SK-N-SH (cell line): ENCODE data around the gene DPF3. TPM values are rescaled to one million over a fixed set of nuclear protein-coding genes. Genes with fewer than 3 reads are reported as not detected.

ENCODE experiments used
- CTCF ChIA-PET: fragments of 300-600, 350-600 bp; formaldehyde crosslinking; extraction: SDS; loops from one replicate; lab custom pipeline; 2021; lab: Yijun Ruan, JAX
- POLR2A ChIA-PET: fragments of 350-600 bp; sonication (Branson Sonifier 250); formaldehyde crosslinking; extraction: SDS; loops from one replicate; lab custom pipeline; 2020; ENCODE audit warnings: antibody characterized with exemption, inconsistent platforms; lab: Yijun Ruan, JAX
- DNase-seq: peaks from one replicate; pipeline ENCODE4 v3.0.0; 2012
- H2AFZ ChIP-seq: fragments of 200-600 bp; sonication (generic); 2 replicates; pipeline ENCODE4 v1.8.1; 2016; ENCODE audit warnings: antibody characterized with exemption, mild to moderate bottlenecking, low read depth
- H3F3A ChIP-seq: fragments of 200-600 bp; sonication (generic); replicated peaks from 2 replicates; pipeline ENCODE3; 2016; ENCODE audit warnings: antibody characterized with exemption, mild to moderate bottlenecking; ENCODE audit not compliant: insufficient read depth
- H3K27ac ChIP-seq, 2 experiments: fragments of 200-500 bp in 1 of 2; fragments of 200-600 bp in 1 of 2; sonication (Bioruptor generic) in 1 of 2; sonication (generic), shearing (Covaris generic) in 1 of 2; 2 replicates each; pipeline versions ENCODE4 v1.5.1 to v1.6.1; 2014 to 2016; ENCODE audit warnings: low read depth in 2 of 2, inconsistent platforms in 1 of 2, low read length in 1 of 2, mild to moderate bottlenecking in 1 of 2, mixed read lengths in 1 of 2
- H3K27me3 ChIP-seq: fragments of 200-600 bp; sonication (generic), shearing (Covaris generic); 2 replicates; pipeline ENCODE4 v1.6.1; 2016; ENCODE audit warnings: mixed run types; ENCODE audit not compliant: insufficient read depth
- H3K36me3 ChIP-seq, 2 experiments: fragments of 200-500 bp in 1 of 2; fragments of 200-600 bp in 1 of 2; sonication (Bioruptor generic) in 1 of 2; sonication (generic) in 1 of 2; replicated peaks in 1 of 2; 2 replicates each; pipeline versions ENCODE3 to v1.5.1; 2014 to 2016; ENCODE audit warnings: low read length in 1 of 2, mild to moderate bottlenecking in 1 of 2; ENCODE audit not compliant: insufficient read depth in 2 of 2, control insufficient read depth in 1 of 2
- H3K4me1 ChIP-seq, 2 experiments: fragments of 200-500 bp in 1 of 2; fragments of 200-600 bp in 1 of 2; sonication (Bioruptor generic) in 1 of 2; sonication (generic), shearing (Covaris generic) in 1 of 2; 2 replicates each; pipeline versions ENCODE4 v1.5.1 to v1.6.1; 2014 to 2016; ENCODE audit warnings: low read depth in 1 of 2, low read length in 1 of 2, mixed run types in 1 of 2; ENCODE audit not compliant: insufficient read depth in 2 of 2, control insufficient read depth in 1 of 2
- H3K4me2 ChIP-seq: fragments of 200-600 bp; sonication (generic), shearing (Covaris generic); 2 replicates; pipeline ENCODE4 v1.6.1; 2017; ENCODE audit warnings: mixed run types
- H3K4me3 ChIP-seq, 2 experiments: fragments of 200-500 bp in 1 of 2; fragments of 200-600 bp in 1 of 2; sonication (Bioruptor generic) in 1 of 2; sonication (generic), shearing (Covaris generic) in 1 of 2; 2 replicates each; pipeline versions ENCODE4 v1.5.1 to v1.8.1; 2014 to 2016; ENCODE audit warnings: low read depth in 2 of 2, inconsistent platforms in 1 of 2, low read length in 1 of 2, mild to moderate bottlenecking in 1 of 2, mixed read lengths in 1 of 2, moderate library complexity in 1 of 2
- H3K79me2 ChIP-seq: fragments of 200-600 bp; sonication (generic); 2 replicates; pipeline ENCODE4 v1.8.1; 2017; ENCODE audit warnings: mild to moderate bottlenecking; ENCODE audit not compliant: insufficient read depth
- H3K9ac ChIP-seq: fragments of 200-600 bp; sonication (generic); 2 replicates; pipeline ENCODE4 v1.6.1; 2017; ENCODE audit warnings: mixed run types
- H3K9me2 ChIP-seq: fragments of 200-600 bp; sonication (generic); 2 replicates; pipeline ENCODE4 v1.6.1; 2017; ENCODE audit warnings: mixed run types
- H3K9me3 ChIP-seq: fragments of 200-600 bp; sonication (generic); 2 replicates; pipeline ENCODE4 v1.6.1; 2017; ENCODE audit warnings: mixed run types, mild to moderate bottlenecking, moderate library complexity
- H4K20me1 ChIP-seq: fragments of 200-600 bp; sonication (generic); 2 replicates; pipeline ENCODE4 v1.6.1; 2017; ENCODE audit warnings: mild to moderate bottlenecking, mixed run types; ENCODE audit not compliant: insufficient read depth
- EZH2phosphoT487 ChIP-seq: fragments of 200-600 bp; sonication (generic); IDR thresholded peaks from 2 replicates; pipeline ENCODE4 v1.6.1; 2017; ENCODE audit warnings: low read depth, mixed run types, mild to moderate bottlenecking, antibody characterized with exemption, moderate library complexity, borderline replicate concordance
- MXI1 ChIP-seq: IDR thresholded peaks from 2 replicates; pipeline ENCODE4 v1.6.1; 2012; ENCODE audit warnings: mild to moderate bottlenecking, low read depth, low read length, improper control_type of control experiment
- NRF1 ChIP-seq: IDR thresholded peaks from 2 replicates; pipeline ENCODE4 v1.6.1; 2012; ENCODE audit warnings: low read depth, mild to moderate bottlenecking, low read length
- POLR2AphosphoS5 ChIP-seq: IDR thresholded peaks from 2 replicates; pipeline ENCODE4 v1.6.1; 2012; ENCODE audit warnings: low read depth, low read length
- RFX5 ChIP-seq: IDR thresholded peaks from 2 replicates; pipeline ENCODE4 v1.6.1; 2012; ENCODE audit warnings: mild to moderate bottlenecking, improper control_type of control experiment, low read length
- SIN3A ChIP-seq: IDR thresholded peaks from 2 replicates; pipeline ENCODE4 v1.6.1; 2012; ENCODE audit warnings: low read depth, mild to moderate bottlenecking, low read length, moderate library complexity, borderline replicate concordance
- WGBS: methylation state at CpG from one replicate; pipeline ENCODE4 v1.1.6; 2017; ENCODE audit warnings: low lambda C conversion rate; 5-methylcytosine and 5-hydroxymethylcytosine counted together
- polyA plus RNA-seq, 3 experiments: library from polyadenylated mRNA; depleted of rRNA; stranded (reverse); fragments of >200 nt; gene quantifications; 2 replicates each; pipeline ENCODE4 v1.2.3, GENCODE V29; 2012
- TF ChIP-seq, protein P1 (sequence below): IDR thresholded peaks from 2 replicates; pipeline ENCODE4; 2012
- TF ChIP-seq, protein P2 (sequence below): IDR thresholded peaks from 2 replicates; pipeline ENCODE4 v1.6.1; 2012; ENCODE audit warnings: mild to moderate bottlenecking, low read depth, low read length, moderate library complexity
- TF ChIP-seq, protein P3 (sequence below): IDR thresholded peaks from 2 replicates; pipeline ENCODE4 v1.4.0; 2012; ENCODE audit warnings: low read depth
- TF ChIP-seq, protein P4 (sequence below): IDR thresholded peaks from 2 replicates; pipeline ENCODE4 v1.4.0; 2012; ENCODE audit warnings: low read depth, borderline replicate concordance

Gene DPF3
- polyA plus RNA-seq, 1 of the 3 experiments (the other 2 are of a cell fraction): 2.8 TPM

GRCh38 chr14:72731252-72732020, 162.5 kb downstream of the DPF3 start:
- Histone ChIP-seq H3K27me3 (no peaks in the 10 kb centered on the region), H3K9me2 (no peaks in the 10 kb centered on the region), H3K4me1 (peaks cover 4 to 9% of the 10 kb centered on the region in 2 experiments; a peak in 2 of 4 replicates), H3K27ac (no peak overlapping the region)
- CTCF ChIA-PET: interaction anchor here (0.6 to 1.1 kb wide), 3 partner anchors 9 to 247 kb away, joined by 3 read pairs; no protein-coding TSS in a partner anchor
- TF ChIP-seq RFX5 (no peak), POLR2AphosphoS5 (no peak), MXI1 (no peak), SIN3A (no peak)
- TF ChIP-seq, protein P1, sequence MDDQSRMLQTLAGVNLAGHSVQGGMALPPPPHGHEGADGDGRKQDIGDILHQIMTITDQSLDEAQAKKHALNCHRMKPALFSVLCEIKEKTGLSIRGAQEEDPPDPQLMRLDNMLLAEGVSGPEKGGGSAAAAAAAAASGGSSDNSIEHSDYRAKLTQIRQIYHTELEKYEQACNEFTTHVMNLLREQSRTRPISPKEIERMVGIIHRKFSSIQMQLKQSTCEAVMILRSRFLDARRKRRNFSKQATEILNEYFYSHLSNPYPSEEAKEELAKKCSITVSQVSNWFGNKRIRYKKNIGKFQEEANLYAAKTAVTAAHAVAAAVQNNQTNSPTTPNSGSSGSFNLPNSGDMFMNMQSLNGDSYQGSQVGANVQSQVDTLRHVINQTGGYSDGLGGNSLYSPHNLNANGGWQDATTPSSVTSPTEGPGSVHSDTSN: no peak
- TF ChIP-seq, protein P2, sequence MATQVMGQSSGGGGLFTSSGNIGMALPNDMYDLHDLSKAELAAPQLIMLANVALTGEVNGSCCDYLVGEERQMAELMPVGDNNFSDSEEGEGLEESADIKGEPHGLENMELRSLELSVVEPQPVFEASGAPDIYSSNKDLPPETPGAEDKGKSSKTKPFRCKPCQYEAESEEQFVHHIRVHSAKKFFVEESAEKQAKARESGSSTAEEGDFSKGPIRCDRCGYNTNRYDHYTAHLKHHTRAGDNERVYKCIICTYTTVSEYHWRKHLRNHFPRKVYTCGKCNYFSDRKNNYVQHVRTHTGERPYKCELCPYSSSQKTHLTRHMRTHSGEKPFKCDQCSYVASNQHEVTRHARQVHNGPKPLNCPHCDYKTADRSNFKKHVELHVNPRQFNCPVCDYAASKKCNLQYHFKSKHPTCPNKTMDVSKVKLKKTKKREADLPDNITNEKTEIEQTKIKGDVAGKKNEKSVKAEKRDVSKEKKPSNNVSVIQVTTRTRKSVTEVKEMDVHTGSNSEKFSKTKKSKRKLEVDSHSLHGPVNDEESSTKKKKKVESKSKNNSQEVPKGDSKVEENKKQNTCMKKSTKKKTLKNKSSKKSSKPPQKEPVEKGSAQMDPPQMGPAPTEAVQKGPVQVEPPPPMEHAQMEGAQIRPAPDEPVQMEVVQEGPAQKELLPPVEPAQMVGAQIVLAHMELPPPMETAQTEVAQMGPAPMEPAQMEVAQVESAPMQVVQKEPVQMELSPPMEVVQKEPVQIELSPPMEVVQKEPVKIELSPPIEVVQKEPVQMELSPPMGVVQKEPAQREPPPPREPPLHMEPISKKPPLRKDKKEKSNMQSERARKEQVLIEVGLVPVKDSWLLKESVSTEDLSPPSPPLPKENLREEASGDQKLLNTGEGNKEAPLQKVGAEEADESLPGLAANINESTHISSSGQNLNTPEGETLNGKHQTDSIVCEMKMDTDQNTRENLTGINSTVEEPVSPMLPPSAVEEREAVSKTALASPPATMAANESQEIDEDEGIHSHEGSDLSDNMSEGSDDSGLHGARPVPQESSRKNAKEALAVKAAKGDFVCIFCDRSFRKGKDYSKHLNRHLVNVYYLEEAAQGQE: no peak
- TF ChIP-seq, protein P3, sequence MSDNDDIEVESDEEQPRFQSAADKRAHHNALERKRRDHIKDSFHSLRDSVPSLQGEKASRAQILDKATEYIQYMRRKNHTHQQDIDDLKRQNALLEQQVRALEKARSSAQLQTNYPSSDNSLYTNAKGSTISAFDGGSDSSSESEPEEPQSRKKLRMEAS: no peak
- TF ChIP-seq, all 33 proteins: peak for 0
- Histone ChIP-seq H3K4me3 (no peak overlapping the region), H4K20me1 (no peaks in the 10 kb centered on the region), H3K4me2 (no peak overlapping the region), H3K36me3 (no peaks in the 10 kb centered on the region), H3K9me3 (no peaks in the 10 kb centered on the region), H2AFZ (no peak overlapping the region), H3K79me2 (no peaks in the 10 kb centered on the region), H3F3A (no peaks in the 10 kb centered on the region), H3K9ac (no peak overlapping the region)
- DNase-seq: no peak
- 85% methylated on average over 16 of the region's 18 CpGs for WGBS
- POLR2A ChIA-PET: no interaction called here

- H4K20me1 ChIP-seq: no peaks in the 10 kb centered on the region
- H3F3A ChIP-seq: no peaks in the 10 kb centered on the region
- H3K27ac ChIP-seq: no peak overlapping the region
- no peak overlapping the region for H3K4me3 ChIP-seq
- CTCF ChIA-PET: no interaction called here
- H3K9ac ChIP-seq: no peak overlapping the region
- no peak for DNase-seq
- TF ChIP-seq NRF1 (no peak), EZH2phosphoT487 (no peak)
- TF ChIP-seq, protein P4, sequence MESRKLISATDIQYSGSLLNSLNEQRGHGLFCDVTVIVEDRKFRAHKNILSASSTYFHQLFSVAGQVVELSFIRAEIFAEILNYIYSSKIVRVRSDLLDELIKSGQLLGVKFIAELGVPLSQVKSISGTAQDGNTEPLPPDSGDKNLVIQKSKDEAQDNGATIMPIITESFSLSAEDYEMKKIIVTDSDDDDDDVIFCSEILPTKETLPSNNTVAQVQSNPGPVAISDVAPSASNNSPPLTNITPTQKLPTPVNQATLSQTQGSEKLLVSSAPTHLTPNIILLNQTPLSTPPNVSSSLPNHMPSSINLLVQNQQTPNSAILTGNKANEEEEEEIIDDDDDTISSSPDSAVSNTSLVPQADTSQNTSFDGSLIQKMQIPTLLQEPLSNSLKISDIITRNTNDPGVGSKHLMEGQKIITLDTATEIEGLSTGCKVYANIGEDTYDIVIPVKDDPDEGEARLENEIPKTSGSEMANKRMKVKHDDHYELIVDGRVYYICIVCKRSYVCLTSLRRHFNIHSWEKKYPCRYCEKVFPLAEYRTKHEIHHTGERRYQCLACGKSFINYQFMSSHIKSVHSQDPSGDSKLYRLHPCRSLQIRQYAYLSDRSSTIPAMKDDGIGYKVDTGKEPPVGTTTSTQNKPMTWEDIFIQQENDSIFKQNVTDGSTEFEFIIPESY: no peak
- TF ChIP-seq, all 33 proteins: peak for 0
- H3K27me3 ChIP-seq: no peaks in the 10 kb centered on the region
- H3K9me2 ChIP-seq: no peaks in the 10 kb centered on the region
- no peak overlapping the region for H2AFZ ChIP-seq
- H3K4me2 ChIP-seq: no peak overlapping the region
- no peaks in the 10 kb centered on the region for H3K79me2 ChIP-seq
- H3K4me1 ChIP-seq: peaks cover 0 to under 1% of the 10 kb centered on the region in 2 experiments; a peak in 1 of 4 replicates
- 72% methylated on average over 4 of the region's 4 CpGs for WGBS
- POLR2A ChIA-PET: no interaction called here
- no peaks in the 10 kb centered on the region for H3K9me3 ChIP-seq
- no peaks in the 10 kb centered on the region for H3K36me3 ChIP-seq
Measured at GRCh38 chr14:72730468-72730867, 163.4 kb downstream of the DPF3 start.
